ENCODE results near the gene SLC39A2.

DNA sequence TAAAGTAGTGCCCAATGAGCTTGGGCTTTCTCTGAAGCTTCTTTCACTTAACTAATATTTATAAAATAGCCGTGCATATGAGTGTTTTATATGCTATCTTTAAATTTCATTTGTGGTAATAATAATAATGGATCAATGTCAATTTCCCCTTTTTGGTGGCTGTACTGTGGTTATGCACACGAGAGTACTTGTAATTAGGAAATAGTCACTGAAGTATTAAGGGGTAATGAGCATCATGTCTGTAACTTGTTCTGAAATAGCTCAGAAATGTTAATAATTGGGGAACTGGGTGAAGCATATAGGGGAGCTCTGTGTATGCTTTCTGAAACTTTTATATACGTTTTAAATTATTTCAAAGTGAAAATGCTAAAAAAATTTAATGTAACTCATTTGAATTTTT lies 51.5 kb downstream of the SLC39A2 start:
- TF ChIP-seq, protein P1, sequence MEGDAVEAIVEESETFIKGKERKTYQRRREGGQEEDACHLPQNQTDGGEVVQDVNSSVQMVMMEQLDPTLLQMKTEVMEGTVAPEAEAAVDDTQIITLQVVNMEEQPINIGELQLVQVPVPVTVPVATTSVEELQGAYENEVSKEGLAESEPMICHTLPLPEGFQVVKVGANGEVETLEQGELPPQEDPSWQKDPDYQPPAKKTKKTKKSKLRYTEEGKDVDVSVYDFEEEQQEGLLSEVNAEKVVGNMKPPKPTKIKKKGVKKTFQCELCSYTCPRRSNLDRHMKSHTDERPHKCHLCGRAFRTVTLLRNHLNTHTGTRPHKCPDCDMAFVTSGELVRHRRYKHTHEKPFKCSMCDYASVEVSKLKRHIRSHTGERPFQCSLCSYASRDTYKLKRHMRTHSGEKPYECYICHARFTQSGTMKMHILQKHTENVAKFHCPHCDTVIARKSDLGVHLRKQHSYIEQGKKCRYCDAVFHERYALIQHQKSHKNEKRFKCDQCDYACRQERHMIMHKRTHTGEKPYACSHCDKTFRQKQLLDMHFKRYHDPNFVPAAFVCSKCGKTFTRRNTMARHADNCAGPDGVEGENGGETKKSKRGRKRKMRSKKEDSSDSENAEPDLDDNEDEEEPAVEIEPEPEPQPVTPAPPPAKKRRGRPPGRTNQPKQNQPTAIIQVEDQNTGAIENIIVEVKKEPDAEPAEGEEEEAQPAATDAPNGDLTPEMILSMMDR (conservative IDR thresholded peaks at IDR 0.05; ENCODE audit: low read depth, low read length) = no peak
- no peak for TF ChIP-seq EZH2 (IDR thresholded peaks at IDR 0.05; ENCODE audit: low read length, unreplicated experiment)
- no peak for TF ChIP-seq EZH2phosphoT487 (IDR thresholded peaks at IDR 0.05; ENCODE audit: borderline replicate concordance, low read length)

All from PC-3 (cell line).